Calu3 (cell line): ENCODE results near the gene FHIT. TPM values are rescaled to one million over a fixed set of nuclear protein-coding genes. Genes with fewer than 3 reads are reported as not detected.

ENCODE experiments used
- BruUV-seq: library from RNA; stranded (reverse); fragments of 400-500 nt; replicated peaks from 2 replicates; lab custom pipeline; 2021; lab: Mats Ljungman, UMichigan
- CTCF ChIA-PET: fragments of 300-600 bp; sonication (Branson Sonifier 250); formaldehyde crosslinking; loops from one replicate; lab custom pipeline; 2022; ENCODE audit warnings: antibody characterized with exemption; lab: Charles Lee
- DNase-seq: peaks from one replicate; pipeline ENCODE4 v3.0.0; 2022
- H3K27ac Mint-ChIP-seq: one replicate; pipeline ENCODE4 v1.8.0; 2022; ENCODE audit warnings: mixed read lengths; ENCODE audit not compliant: unreplicated experiment
- H3K27me3 Mint-ChIP-seq: one replicate; pipeline ENCODE4 v1.8.0; 2022; ENCODE audit warnings: mixed read lengths; ENCODE audit not compliant: unreplicated experiment
- H3K36me3 Mint-ChIP-seq: one replicate; pipeline ENCODE4 v1.8.0; 2022; ENCODE audit warnings: mild to moderate bottlenecking, moderate library complexity, mixed read lengths; ENCODE audit not compliant: insufficient read depth, unreplicated experiment
- H3K4me1 Mint-ChIP-seq: one replicate; pipeline ENCODE4 v1.8.0; 2022; ENCODE audit warnings: mild to moderate bottlenecking, low read depth, mixed read lengths; ENCODE audit not compliant: unreplicated experiment
- H3K4me3 Mint-ChIP-seq: one replicate; pipeline ENCODE4 v1.8.0; 2022; ENCODE audit warnings: mild to moderate bottlenecking, low read depth, moderate library complexity, mixed read lengths; ENCODE audit not compliant: unreplicated experiment
- H3K9me3 Mint-ChIP-seq: one replicate; pipeline ENCODE4 v1.8.0; 2022; ENCODE audit warnings: low read depth, mixed read lengths; ENCODE audit not compliant: unreplicated experiment
- intact Hi-C: fragments of 100-400 bp; cut with micrococcal nuclease; formaldehyde crosslinking; loops from one replicate; pipeline ENCODE4 v1.10.0; 2022; ENCODE audit not compliant: unreplicated experiment
- total RNA-seq: library from RNA; stranded (reverse); gene quantifications from 2 replicates; pipeline ENCODE4 v1.2.3, GENCODE V29; 2022
- TF ChIP-seq, protein P1 (sequence below): fragments of 200-600 bp; IDR thresholded peaks from one replicate; pipeline ENCODE4 v1.8.0; 2022; ENCODE audit warnings: antibody characterized with exemption; ENCODE audit not compliant: unreplicated experiment

The FHIT gene
- total RNA-seq, 1 experiment from 2014 or later: 6.2 TPM

- TF ChIP-seq, protein P1, sequence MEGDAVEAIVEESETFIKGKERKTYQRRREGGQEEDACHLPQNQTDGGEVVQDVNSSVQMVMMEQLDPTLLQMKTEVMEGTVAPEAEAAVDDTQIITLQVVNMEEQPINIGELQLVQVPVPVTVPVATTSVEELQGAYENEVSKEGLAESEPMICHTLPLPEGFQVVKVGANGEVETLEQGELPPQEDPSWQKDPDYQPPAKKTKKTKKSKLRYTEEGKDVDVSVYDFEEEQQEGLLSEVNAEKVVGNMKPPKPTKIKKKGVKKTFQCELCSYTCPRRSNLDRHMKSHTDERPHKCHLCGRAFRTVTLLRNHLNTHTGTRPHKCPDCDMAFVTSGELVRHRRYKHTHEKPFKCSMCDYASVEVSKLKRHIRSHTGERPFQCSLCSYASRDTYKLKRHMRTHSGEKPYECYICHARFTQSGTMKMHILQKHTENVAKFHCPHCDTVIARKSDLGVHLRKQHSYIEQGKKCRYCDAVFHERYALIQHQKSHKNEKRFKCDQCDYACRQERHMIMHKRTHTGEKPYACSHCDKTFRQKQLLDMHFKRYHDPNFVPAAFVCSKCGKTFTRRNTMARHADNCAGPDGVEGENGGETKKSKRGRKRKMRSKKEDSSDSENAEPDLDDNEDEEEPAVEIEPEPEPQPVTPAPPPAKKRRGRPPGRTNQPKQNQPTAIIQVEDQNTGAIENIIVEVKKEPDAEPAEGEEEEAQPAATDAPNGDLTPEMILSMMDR: no peak
- DNase-seq: no peak
- Mint-ChIP-seq H3K36me3 (no peaks in the 10 kb centered on the region), H3K4me1 (no peaks in the 10 kb centered on the region), H3K4me3 (no peak overlapping the region), H3K27me3 (no peaks in the 10 kb centered on the region), H3K9me3 (peaks cover 6% of the 10 kb centered on the region), H3K27ac (no peak overlapping the region)
- no TSS peak for BruUV-seq
- intact Hi-C loops: no loop called here
- CTCF ChIA-PET: no interaction called here
These were observed 619.7 kb downstream of the FHIT start for GRCh38 chr3:60631509-60631908.

GRCh38 chr3:60630953-60631352, 620.3 kb downstream of the FHIT start:
- H3K36me3 Mint-ChIP-seq: no peaks in the 10 kb centered on the region
- no peaks in the 10 kb centered on the region for H3K27me3 Mint-ChIP-seq
- BruUV-seq: no TSS peak
- H3K9me3 Mint-ChIP-seq: peaks cover 6% of the 10 kb centered on the region
- no peak overlapping the region for H3K27ac Mint-ChIP-seq
- no peaks in the 10 kb centered on the region for H3K4me1 Mint-ChIP-seq
- TF ChIP-seq, protein P1: no peak
- DNase-seq: no peak
- CTCF ChIA-PET: no interaction called here
- H3K4me3 Mint-ChIP-seq: no peak overlapping the region
- intact Hi-C loops: no loop called here

DNA sequence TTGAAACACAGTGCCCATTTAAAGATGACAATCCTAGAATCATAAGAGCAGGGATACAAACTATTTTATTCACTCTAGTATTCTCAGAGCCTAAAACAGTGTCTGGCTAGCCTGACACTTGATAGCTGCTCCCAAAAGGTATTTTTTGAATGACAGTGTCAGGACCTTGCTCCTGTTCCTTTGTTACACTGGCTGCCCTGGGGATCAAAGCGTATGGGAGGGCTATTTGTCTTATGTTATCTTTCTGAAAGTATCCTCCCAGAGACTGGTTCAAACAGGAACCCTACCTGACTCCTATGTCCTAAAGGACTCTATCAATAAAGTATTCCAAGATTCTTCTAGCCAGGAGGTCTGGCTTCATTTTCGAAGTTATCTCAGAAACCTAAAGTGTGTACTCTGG, 621.4 kb downstream of the FHIT start:
- Mint-ChIP-seq H3K9me3 (peaks cover 6% of the 10 kb centered on the region), H3K27ac (no peak overlapping the region), H3K36me3 (no peaks in the 10 kb centered on the region), H3K27me3 (no peaks in the 10 kb centered on the region), H3K4me3 (no peak overlapping the region), H3K4me1 (no peaks in the 10 kb centered on the region)
- no peak for DNase-seq
- intact Hi-C loops: no loop called here
- TF ChIP-seq, protein P1: no peak
- BruUV-seq: no TSS peak
- CTCF ChIA-PET: no interaction called here

- Mint-ChIP-seq H3K27me3 (no peaks in the 10 kb centered on the region), H3K36me3 (no peaks in the 10 kb centered on the region), H3K4me3 (no peak overlapping the region), H3K27ac (no peak overlapping the region), H3K4me1 (no peaks in the 10 kb centered on the region), H3K9me3 (peaks cover 12% of the 10 kb centered on the region)
- TF ChIP-seq, protein P1: no peak
- DNase-seq: no peak
- BruUV-seq: no TSS peak
- CTCF ChIA-PET: no interaction called here
- intact Hi-C loops: no loop called here
These were observed 628.9 kb downstream of the FHIT start for GRCh38 chr3:60622349-60622748.

DNA sequence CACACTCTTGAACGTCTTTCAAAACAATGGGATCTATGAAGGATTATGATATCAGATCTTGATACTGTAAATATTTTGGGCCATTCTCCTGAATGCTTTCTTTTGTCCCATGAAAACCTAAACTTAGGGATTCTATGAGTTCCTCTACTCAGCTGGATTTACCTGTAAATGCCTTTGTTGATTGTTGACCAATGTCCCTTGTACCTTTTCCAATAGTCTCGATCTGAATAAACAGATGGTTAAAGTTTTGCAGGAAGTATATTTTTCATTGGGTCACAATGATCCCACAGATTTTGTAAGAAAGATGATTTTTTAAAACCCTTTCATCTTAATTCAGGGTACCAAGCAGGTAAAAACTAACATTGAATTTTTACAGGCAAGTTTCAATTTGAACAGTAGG, 634.1 kb downstream of the FHIT start:
- TF ChIP-seq, protein P1: no peak
- no TSS peak for BruUV-seq
- Mint-ChIP-seq H3K27ac (no peak overlapping the region), H3K9me3 (peaks cover 10% of the 10 kb centered on the region), H3K36me3 (no peaks in the 10 kb centered on the region), H3K4me3 (no peak overlapping the region), H3K27me3 (no peaks in the 10 kb centered on the region), H3K4me1 (no peaks in the 10 kb centered on the region)
- intact Hi-C loops: no loop called here
- DNase-seq: no peak
- CTCF ChIA-PET: no interaction called here
